Endothelial cell of umbilical vein (primary cell): ENCODE data around the gene CRYBG3. TPM values are rescaled to one million over a fixed set of nuclear protein-coding genes. Genes with fewer than 3 reads are reported as not detected.

ENCODE experiments used
- Bru-seq: library from RNA; stranded (reverse); fragments of 400-500 nt; gene quantifications from one replicate; lab custom pipeline; 2021; lab: Mats Ljungman, UMichigan
- BruChase-seq, 2 experiments: library from RNA; stranded (reverse); fragments of 400-500 nt; gene quantifications; one replicate each; lab custom pipeline; 2021; lab: Mats Ljungman, UMichigan
- BruUV-seq: library from RNA; stranded (reverse); fragments of 400-500 nt; replicated peaks from 2 replicates; lab custom pipeline; 2021; lab: Mats Ljungman, UMichigan
- CTCF ChIA-PET: fragments of 300-600, 350-600 bp; sonication (Branson Sonifier 250); formaldehyde crosslinking; loops from one replicate; lab custom pipeline; 2021; ENCODE audit warnings: antibody characterized with exemption, inconsistent platforms; lab: Charles Lee
- POLR2A ChIA-PET: fragments of 300-600, 350-600 bp; sonication (Branson Sonifier 250); formaldehyde crosslinking; loops from one replicate; lab custom pipeline; 2021; ENCODE audit warnings: antibody characterized with exemption, inconsistent platforms; lab: Charles Lee
- DNase-seq: peaks from one replicate; pipeline ENCODE4 v3.0.0-alpha.2; 2011; ENCODE audit warnings: low read depth, low spot score
- FAIRE-seq: peaks from 2 replicates; lab custom pipeline; 2011; peaks lifted over from hg19 to GRCh38; lab: Jason Lieb, UNC
- H2AFZ ChIP-seq: 2 replicates; pipeline ENCODE4 v1.6.0; 2012; ENCODE audit warnings: low read depth, low read length, control low read depth, inconsistent platforms
- H3K27ac ChIP-seq: 2 replicates; pipeline ENCODE4 v1.5.1; 2011; ENCODE audit warnings: low read depth, mild to moderate bottlenecking, control low read depth, low read length, moderate library complexity; ENCODE audit not compliant: insufficient read depth
- H3K27me3 ChIP-seq, 2 experiments: 2 replicates each; pipeline versions ENCODE4 v1.6.0 to v1.6.1; 2011; ENCODE audit warnings: low read length in 2 of 2, mixed read lengths in 1 of 2; ENCODE audit not compliant: control insufficient read depth in 2 of 2, insufficient read depth in 2 of 2
- H3K36me3 ChIP-seq, 2 experiments: 2 replicates in 1 of 2; 3 replicates in 1 of 2; pipeline ENCODE4 v1.5.1; 2011; ENCODE audit warnings: low read length in 2 of 2, mild to moderate bottlenecking in 1 of 2, moderate library complexity in 1 of 2; ENCODE audit not compliant: control insufficient read depth in 2 of 2, insufficient read depth in 2 of 2; ENCODE audit errors: extremely low read depth in 1 of 2
- H3K4me1 ChIP-seq: 3 replicates; pipeline ENCODE4 v1.5.1; 2011; ENCODE audit warnings: mild to moderate bottlenecking, low read length; ENCODE audit not compliant: control insufficient read depth, insufficient read depth; ENCODE audit errors: extremely low read depth
- H3K4me2 ChIP-seq: 2 replicates; pipeline ENCODE4 v1.6.1; 2011; ENCODE audit warnings: low read length, control low read depth, mixed read lengths; ENCODE audit not compliant: insufficient read depth
- H3K4me3 ChIP-seq, 3 experiments: fragments of 200-600 bp in 1 of 3; sonication (generic), shearing (Covaris generic) in 1 of 3; replicated peaks in 1 of 3; 2 replicates each; pipeline ENCODE4 v1.5.1; 2011 to 2016; ENCODE audit warnings: control low read depth in 3 of 3, low read length in 3 of 3, mild to moderate bottlenecking in 2 of 3, inconsistent platforms in 1 of 3, low read depth in 1 of 3, moderate library complexity in 1 of 3; ENCODE audit not compliant: insufficient read depth in 1 of 3
- H3K79me2 ChIP-seq: 2 replicates; pipeline ENCODE4 v1.6.0; 2012; ENCODE audit warnings: low read length, inconsistent platforms; ENCODE audit not compliant: control insufficient read depth, insufficient read depth
- H3K9ac ChIP-seq: replicated peaks from 2 replicates; pipeline ENCODE3; 2011; ENCODE audit warnings: low read length, control low read depth; ENCODE audit not compliant: insufficient read depth; ENCODE audit errors: extremely low read depth
- H3K9me1 ChIP-seq: replicated peaks from 3 replicates; pipeline ENCODE4 v1.6.0; 2011; ENCODE audit warnings: mild to moderate bottlenecking, low read length; ENCODE audit not compliant: control insufficient read depth, insufficient read depth; ENCODE audit errors: extremely low read depth
- H3K9me3 ChIP-seq: replicated peaks from 2 replicates; pipeline ENCODE4 v1.5.1; 2012; ENCODE audit warnings: low read length, inconsistent platforms; ENCODE audit not compliant: control insufficient read depth, insufficient read depth
- H4K20me1 ChIP-seq: replicated peaks from 2 replicates; pipeline ENCODE3; 2011; ENCODE audit warnings: mild to moderate bottlenecking, low read length; ENCODE audit not compliant: control insufficient read depth, insufficient read depth; ENCODE audit errors: extremely low read depth
- EZH2 ChIP-seq: IDR thresholded peaks from 2 replicates; pipeline ENCODE4 v1.6.1; 2012; ENCODE audit warnings: borderline replicate concordance, low read depth, mild to moderate bottlenecking, moderate library complexity, low read length, inconsistent platforms; ENCODE audit not compliant: severe bottlenecking
- FOS ChIP-seq: IDR thresholded peaks from 2 replicates; pipeline ENCODE4 v1.6.1; 2011; ENCODE audit warnings: mild to moderate bottlenecking, low read length, moderate library complexity, borderline replicate concordance; ENCODE audit not compliant: insufficient read depth
- GATA2 ChIP-seq: IDR thresholded peaks from 2 replicates; pipeline ENCODE4 v1.7.0; 2011; ENCODE audit warnings: low read depth, mild to moderate bottlenecking, moderate library complexity, mixed read lengths, low read length; ENCODE audit not compliant: insufficient read length, insufficient read depth
- JUN ChIP-seq: IDR thresholded peaks from 2 replicates; pipeline ENCODE4 v1.6.1; 2011; ENCODE audit warnings: borderline replicate concordance, low read depth; ENCODE audit not compliant: insufficient read length, insufficient read depth
- MYC ChIP-seq: IDR thresholded peaks from one replicate; pipeline ENCODE4 v1.6.1; 2011; ENCODE audit warnings: mild to moderate bottlenecking, low read depth, low read length
- POLR2A ChIP-seq: IDR thresholded peaks from 2 replicates; pipeline ENCODE4 v1.6.1; 2012; ENCODE audit warnings: low read depth, mild to moderate bottlenecking, control low read depth, low read length
- POLR2AphosphoS5 ChIP-seq: IDR thresholded peaks from 2 replicates; pipeline ENCODE4 v1.6.1; 2012; ENCODE audit warnings: low read depth, mild to moderate bottlenecking, control low read depth, low read length, moderate library complexity; ENCODE audit not compliant: insufficient read depth
- dilution Hi-C: fragments of 300-500 bp; cut with MboI; formaldehyde crosslinking; loops from one replicate; pipeline ENCODE4 v1.15.0; 2019; ENCODE audit warnings: low sequenced_read_pairs; ENCODE audit not compliant: extremely low pct_ligation_motif_present
- intact Hi-C: fragments of 100-400 bp; cut with micrococcal nuclease; formaldehyde crosslinking; loops from one replicate; pipeline ENCODE4 v1.10.0; 2022
- long read RNA-seq: library from polyadenylated mRNA; stranded (forward); transcript quantifications from one replicate; pipeline ENCODE4 v2.0.0, GENCODE V29; 2021
- polyA minus RNA-seq, 3 experiments: library from RNA; depleted of rRNA, polyadenylated mRNA; stranded (reverse); fragments of >200 nt; gene quantifications; 1 replicate in 1 of 3; 2 replicates in 2 of 3; pipeline ENCODE4 v1.2.3, GENCODE V29; 2011
- polyA plus RNA-seq, 4 experiments: library from polyadenylated mRNA; depleted of rRNA in 3 of 4; stranded (reverse) in 3 of 4; unstranded in 1 of 4; fragments of >200 nt; gene quantifications; 2 replicates each; pipeline versions ENCODE4 v1.2.1 to v1.2.3, GENCODE V29; 2011 to 2012; ENCODE audit warnings: missing spikeins in 1 of 4
- total RNA-seq: library from RNA; stranded (reverse); gene quantifications from 2 replicates; pipeline ENCODE4 v1.2.3, GENCODE V29; 2021
- TF ChIP-seq, protein P1 (sequence below), 2 donors: IDR thresholded peaks; 1 replicate in 1 of 2; 2 replicates in 1 of 2; pipeline ENCODE4 v1.5.1; 2011; ENCODE audit warnings: low read length in 2 of 2, mild to moderate bottlenecking in 2 of 2, moderate library complexity in 2 of 2, control low read depth in 1 of 2, inconsistent platforms in 1 of 2, low read depth in 1 of 2; ENCODE audit not compliant: insufficient read depth in 1 of 2; ENCODE audit errors: extremely low read depth in 1 of 2
- TF ChIP-seq, protein P2 (sequence below): IDR thresholded peaks from 2 replicates; pipeline ENCODE4 v1.6.1; 2011; ENCODE audit not compliant: insufficient read depth, insufficient read length

Gene CRYBG3
- total RNA-seq (15.0 and 15.9 TPM in 2 replicates), polyA plus RNA-seq (2.4 and 2.8 TPM in 2 replicates), polyA minus RNA-seq (14.9 and 15.1 TPM in 2 replicates), Bru-seq, nascent RNA (percentile 74 among the genes with signal in this experiment), BruChase-seq, experiment 1, labeled RNA remaining after a 6-hour chase (percentile 62 among the genes with signal in this experiment), BruChase-seq, experiment 2, labeled RNA remaining after a 2-hour chase (percentile 71 among the genes with signal in this experiment)
- polyA plus RNA-seq (2011; cell fraction: cytosol; rRNA removed): 4.1 and 4.4 TPM in 2 replicates
- polyA plus RNA-seq (2011; cell fraction: nucleus; rRNA removed): 15.9 and 18.4 TPM in 2 replicates
- 5.9 and 8.9 TPM in 2 replicates for polyA plus RNA-seq (2012)
- 4.0 TPM for polyA minus RNA-seq (2011; cell fraction: cytosol; rRNA and poly(A)+ RNA removed)
- 17.3 and 23.5 TPM in 2 replicates for polyA minus RNA-seq (2011; cell fraction: nucleus; rRNA and poly(A)+ RNA removed)
- long read RNA-seq, partial matches to known transcripts: 22 of 22 reads
- long read RNA-seq, other reads (novel, unspliced or antisense): 0 of 22 reads

DNA sequence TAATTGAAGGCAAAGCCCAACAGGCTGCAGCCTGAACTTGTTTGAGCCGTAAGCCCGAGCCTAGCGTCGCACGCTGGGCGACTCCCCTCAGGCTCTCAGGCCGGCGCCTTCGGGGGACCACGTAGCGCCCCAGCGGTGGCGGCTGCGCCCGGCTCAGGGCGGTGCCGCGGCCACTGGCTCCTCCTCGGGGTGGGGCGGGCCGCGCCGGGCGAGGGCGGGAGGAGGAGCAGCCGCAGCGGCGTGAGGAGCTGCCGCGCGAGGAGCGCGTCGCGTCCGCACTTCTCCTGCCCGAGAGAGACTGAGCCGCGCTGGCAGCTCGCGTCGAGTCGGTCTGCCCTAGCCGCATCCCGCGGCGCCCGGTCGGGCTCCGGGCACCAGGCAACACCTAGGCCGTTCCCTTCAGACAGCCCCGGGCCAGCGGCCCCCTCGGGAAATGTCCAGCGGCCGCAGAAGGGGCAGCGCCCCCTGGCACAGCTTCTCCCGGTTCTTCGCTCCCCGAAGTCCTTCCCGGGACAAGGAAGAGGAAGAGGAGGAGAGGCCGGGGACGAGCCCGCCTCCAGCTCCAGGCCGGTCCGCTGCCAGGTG is at the start of gene CRYBG3:
CRYBG3 (plus strand) TSS at position 238 of the 585 bp plus-strand sequence; CDS start at position 434, 196 bp downstream.
- peaks cover 0 to 2% of the 10 kb centered on the region in 2 experiments for H3K27me3 ChIP-seq
- intact Hi-C loops (loop anchor here (1.0 to 5.0 kb wide), 5 partner anchors 29 to 150 kb away; partner anchors contain the start of genes ARL6 and RIOX2), dilution Hi-C loops (no loop called here)
- H3K79me2 ChIP-seq: peaks cover 12% of the 10 kb centered on the region
- H4K20me1 ChIP-seq: no peaks in the 10 kb centered on the region
- TF ChIP-seq, protein P1, sequence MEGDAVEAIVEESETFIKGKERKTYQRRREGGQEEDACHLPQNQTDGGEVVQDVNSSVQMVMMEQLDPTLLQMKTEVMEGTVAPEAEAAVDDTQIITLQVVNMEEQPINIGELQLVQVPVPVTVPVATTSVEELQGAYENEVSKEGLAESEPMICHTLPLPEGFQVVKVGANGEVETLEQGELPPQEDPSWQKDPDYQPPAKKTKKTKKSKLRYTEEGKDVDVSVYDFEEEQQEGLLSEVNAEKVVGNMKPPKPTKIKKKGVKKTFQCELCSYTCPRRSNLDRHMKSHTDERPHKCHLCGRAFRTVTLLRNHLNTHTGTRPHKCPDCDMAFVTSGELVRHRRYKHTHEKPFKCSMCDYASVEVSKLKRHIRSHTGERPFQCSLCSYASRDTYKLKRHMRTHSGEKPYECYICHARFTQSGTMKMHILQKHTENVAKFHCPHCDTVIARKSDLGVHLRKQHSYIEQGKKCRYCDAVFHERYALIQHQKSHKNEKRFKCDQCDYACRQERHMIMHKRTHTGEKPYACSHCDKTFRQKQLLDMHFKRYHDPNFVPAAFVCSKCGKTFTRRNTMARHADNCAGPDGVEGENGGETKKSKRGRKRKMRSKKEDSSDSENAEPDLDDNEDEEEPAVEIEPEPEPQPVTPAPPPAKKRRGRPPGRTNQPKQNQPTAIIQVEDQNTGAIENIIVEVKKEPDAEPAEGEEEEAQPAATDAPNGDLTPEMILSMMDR (IDR thresholded peaks at IDR 0.05; ENCODE audit: extremely low read depth in 1 of 2, insufficient read depth in 1 of 2, low read depth in 1 of 2, low read length in 2 of 2): peak in 1 of 2 donors; percentile 47
- peak; percentile 93 for TF ChIP-seq POLR2A
- TF ChIP-seq POLR2AphosphoS5: peak; percentile 93
- TF ChIP-seq FOS: no peak
- TF ChIP-seq EZH2: no peak
- peak; percentile 22 for TF ChIP-seq MYC
- TF ChIP-seq GATA2: no peak
- TF ChIP-seq JUN: no peak
- TF ChIP-seq, protein P2, sequence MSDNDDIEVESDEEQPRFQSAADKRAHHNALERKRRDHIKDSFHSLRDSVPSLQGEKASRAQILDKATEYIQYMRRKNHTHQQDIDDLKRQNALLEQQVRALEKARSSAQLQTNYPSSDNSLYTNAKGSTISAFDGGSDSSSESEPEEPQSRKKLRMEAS: no peak
- peak within 1 kb of the TSS; percentile 96 for H3K4me2 ChIP-seq
- no peaks in the 10 kb centered on the region for H3K9me3 ChIP-seq
- H3K4me3 ChIP-seq: peak within 1 kb of the TSS; percentile 61 to 96 (median 89)
- no TSS peak for BruUV-seq
- H3K4me1 ChIP-seq: peaks cover 14% of the 10 kb centered on the region
- no peaks in the 10 kb centered on the region for H3K9me1 ChIP-seq
- ChIA-PET POLR2A (interaction anchor here (1.0 kb wide), 1 partner anchor 9 kb away, joined by 4 read pairs; no protein-coding TSS in a partner anchor), CTCF (interaction anchor here (0.7 to 3.2 kb wide), 17 partner anchors 9 to 201 kb away, joined by 3 to 27 read pairs (median 4); partner anchors contain the start of gene ARL6)
- H2AFZ ChIP-seq: peak within 1 kb of the TSS; percentile 79
- peak within 1 kb of the TSS; percentile 84 for H3K9ac ChIP-seq
- no peaks in the 10 kb centered on the region for H3K36me3 ChIP-seq
- FAIRE-seq (peak; percentile 81), DNase-seq (peak; percentile 85)
- H3K27ac ChIP-seq: peak within 1 kb of the TSS; percentile 64
